Pancreas (tissue), 10 donors: Measurements from ENCODE around the gene LSM7. TPM values are rescaled to one million over a fixed set of nuclear protein-coding genes. Genes with fewer than 3 reads are reported as not detected.

ENCODE experiments used
- ATAC-seq, 4 donors: fragments of 200-7000 bp; cut with Tn5 transposase; one replicate each; pipeline versions ENCODE4 v1.8.0 to v1.9.1; 2020; ENCODE audit warnings: mild to moderate bottlenecking in 4 of 4, moderate library complexity in 4 of 4
- DNase-seq, 6 donors: peaks; one replicate each; pipeline ENCODE4 v3.0.0-alpha.2; 2020
- FAIRE-seq: peaks from 2 replicates; lab custom pipeline; 2012; peaks lifted over from hg19 to GRCh38; lab: Jason Lieb, UNC
- H3K27ac ChIP-seq, 4 donors: fragments of 200-600 bp; sonication (generic); 1 replicate in 3 of 4; 2 replicates in 1 of 4; pipeline versions ENCODE4 v1.5.0 to v1.8.0; 2020
- H3K27me3 ChIP-seq, 4 donors: fragments of 200-600 bp; one replicate each; pipeline ENCODE4 v1.8.0; 2021
- H3K36me3 ChIP-seq, 3 donors: fragments of 200-600 bp; sonication (generic) in 1 of 3; one replicate each; pipeline versions ENCODE4 v1.5.0 to v1.8.0; 2020 to 2021
- H3K4me1 ChIP-seq, 3 donors: fragments of 200-600 bp; one replicate each; pipeline ENCODE4 v1.8.0; 2021
- H3K4me3 ChIP-seq, 4 donors: fragments of 200-600 bp; sonication (generic) in 2 of 4; one replicate each; pipeline versions ENCODE4 v1.5.0 to v1.8.0; 2020 to 2021
- H3K9me3 ChIP-seq, 4 donors: fragments of 200-600 bp; one replicate each; pipeline ENCODE4 v1.8.0; 2021
- CTCF ChIP-seq, 4 donors: fragments of 200-600 bp; sonication (generic) in 3 of 4; IDR thresholded peaks; one replicate each; pipeline versions ENCODE4 v1.5.0 to v1.8.0; 2021; ENCODE audit warnings: antibody characterized with exemption in 4 of 4
- WGBS, 2 donors: extraction: QIAGEN DNeasy Blood & Tissue Kit; methylation state at CpG; one replicate each; pipeline ENCODE4 v1.1.7; 2013; 5-methylcytosine and 5-hydroxymethylcytosine counted together
- intact Hi-C, 3 donors: fragments of 100-400 bp; cut with DNase I; formaldehyde crosslinking; loops; one replicate each; pipeline versions ENCODE4 v1.11.1 to v1.14.2; 2022
- polyA plus RNA-seq, 2 donors: library from polyadenylated mRNA; stranded (reverse); fragments of 200-250 nt; gene quantifications; one replicate each; pipeline ENCODE4 v1.2.3, GENCODE V29; 2013
- total RNA-seq, 6 donors: library from RNA; stranded (reverse); fragmentation: NEBNext Ultra II Directional in 4 of 6; extraction: Animal tissue kit (Norgen Biotek cat#: 25700) in 4 of 6; gene quantifications; one replicate each; pipeline versions ENCODE4 v1.2.1 to v1.2.4, GENCODE V29; 2021 to 2023
- donor health status: healthy with polysubstance abuse.
- donor health status: DM: no; HTN: no; CAD: no; lungs with moderate emphysema.
- donor health status: DM: no; HTN: no; CAD: no.
- donor health status: control.
- donor health status: control.
- donor health status: Bipolar disorder and iron deficiency.
- donor health status: DM: yes; HTN: yes; CAD: no.
- donor health status: DM: no; HTN: no; CAD: no.
- donor health status: DM: no; HTN: no; CAD: no.
- donor health status: DM: yes; HTN: yes; CAD: no.

Gene LSM7
- total and polyA plus RNA-seq, 8 donors, result 18.3 to 170 (median 30.9) TPM

- intact Hi-C loops, result loop anchor here in 2 of 3 donors (5.0 kb wide), 2 partner anchors 110 to 115 kb away; no protein-coding TSS in a partner anchor
- FAIRE-seq (no peak), DNase-seq (no peak), ATAC-seq (no peak)
- Histone ChIP-seq H3K27me3 (no peaks in the 10 kb centered on the region), H3K4me3 (no peak overlapping the region), H3K4me1 (peaks cover 8 to 17% (median 12%) of the 10 kb centered on the region in 3 donors), H3K27ac (no peak overlapping the region), H3K36me3 (peaks cover 0 to 12% (median 0%) of the 10 kb centered on the region in 3 donors), H3K9me3 (no peaks in the 10 kb centered on the region)
- 75 to 78% methylated on average over 8 to 9 of the region's 9 CpGs for WGBS, 2 donors
- TF ChIP-seq CTCF (IDR thresholded peaks at IDR 0.05), result no peak
These were observed 51.2 kb downstream of the LSM7 start for GRCh38 chr19:2277138-2277537.

DNA sequence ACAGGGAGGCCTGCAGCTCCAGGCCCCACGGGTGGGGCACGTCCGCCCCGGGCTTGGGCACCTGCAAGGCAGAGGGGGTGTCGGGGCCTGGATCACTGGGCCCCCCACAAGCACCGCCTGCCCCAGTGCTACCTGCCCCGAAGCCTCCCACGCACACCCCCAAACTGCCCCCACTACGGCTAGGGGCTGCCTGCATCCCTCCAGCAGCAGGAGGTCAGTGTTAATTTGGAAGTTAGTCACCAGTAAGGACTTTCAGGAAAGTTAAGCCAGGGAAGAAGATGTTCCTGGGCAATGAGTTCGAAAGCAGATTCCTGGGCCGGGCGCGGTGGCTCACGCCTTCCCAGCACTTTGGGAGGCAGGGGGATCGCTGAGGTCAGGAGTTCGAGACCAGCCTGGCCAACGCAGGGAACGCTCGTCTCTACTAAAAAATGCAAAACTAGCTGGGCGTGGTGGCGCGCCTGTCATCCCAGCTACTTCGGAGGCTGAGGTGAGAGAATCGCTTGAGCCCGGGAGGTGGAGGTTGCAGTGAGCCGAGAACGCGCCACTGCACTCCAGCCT is 51.9 kb downstream of the LSM7 start:
- no peak for DNase-seq
- Histone ChIP-seq H3K4me3 (no peak overlapping the region), H3K36me3 (peaks cover 0 to 13% (median 5%) of the 10 kb centered on the region in 3 donors), H3K27ac (no peak overlapping the region), H3K4me1 (peaks cover 8 to 22% (median 12%) of the 10 kb centered on the region in 3 donors), H3K9me3 (no peaks in the 10 kb centered on the region), H3K27me3 (no peaks in the 10 kb centered on the region)
- ATAC-seq, result no peak
- TF ChIP-seq CTCF (IDR thresholded peaks at IDR 0.05), result no peak
- intact Hi-C loops, result loop anchor here in 2 of 3 donors (5.0 kb wide), 2 partner anchors 111 to 116 kb away; no protein-coding TSS in a partner anchor
- 93% methylated on average over 28 of the region's 28 CpGs for WGBS, 2 donors
- no peak for FAIRE-seq

DNA sequence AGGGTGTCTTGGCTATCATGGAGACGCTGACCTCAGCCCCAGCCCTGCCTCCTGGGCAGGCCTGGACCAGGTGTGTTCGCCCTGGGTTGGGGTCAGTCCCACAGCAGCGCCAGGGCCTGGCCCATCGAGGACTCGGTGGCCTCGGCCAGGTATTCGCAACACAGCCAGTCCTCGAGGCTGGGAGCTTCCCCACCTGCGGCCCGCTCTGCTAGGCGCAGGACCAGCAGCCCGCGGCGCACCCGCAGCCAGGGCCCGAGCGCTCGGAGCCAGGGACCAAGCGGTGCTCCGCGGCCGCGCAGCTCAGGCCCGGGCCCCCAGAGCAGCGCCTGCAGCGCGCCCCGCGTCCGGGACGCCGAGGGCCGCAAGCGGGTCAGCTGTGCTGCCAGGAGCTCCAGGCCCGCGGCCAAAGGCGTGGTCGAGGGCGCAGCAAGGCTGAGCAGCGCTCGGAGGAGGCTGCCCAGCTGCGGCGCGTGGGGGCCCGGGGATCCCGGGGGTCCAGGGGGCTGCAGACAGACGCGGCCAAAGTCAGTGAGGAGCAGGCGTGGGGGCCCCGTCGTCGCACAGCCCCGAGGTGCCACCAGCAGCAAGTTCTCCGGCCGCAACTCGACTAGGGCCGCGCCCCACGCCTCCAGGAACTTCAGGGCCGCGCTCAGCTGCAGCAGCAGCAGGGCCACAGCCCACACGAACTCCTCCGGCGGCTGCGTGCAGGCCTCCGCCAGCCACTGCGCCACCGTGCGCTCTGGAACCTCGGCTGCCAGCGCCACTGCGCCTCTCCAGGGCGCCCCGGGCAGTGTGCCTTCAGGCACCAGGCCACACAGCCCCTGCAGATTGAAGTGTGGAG is 52.6 kb downstream of the LSM7 start:
- WGBS, 2 donors, result 83 to 85% methylated on average over 73 to 74 of the region's 74 CpGs
- H3K4me1 ChIP-seq, result peaks cover 8 to 22% (median 12%) of the 10 kb centered on the region in 3 donors
- H3K27me3 ChIP-seq, result no peaks in the 10 kb centered on the region
- no peak overlapping the region for H3K4me3 ChIP-seq
- peaks cover 0 to 13% (median 5%) of the 10 kb centered on the region in 3 donors for H3K36me3 ChIP-seq
- TF ChIP-seq CTCF (IDR thresholded peaks at IDR 0.05), result no peak
- H3K9me3 ChIP-seq, result no peaks in the 10 kb centered on the region
- ATAC-seq (no peak), DNase-seq (no peak), FAIRE-seq (no peak)
- H3K27ac ChIP-seq, result no peak overlapping the region
- intact Hi-C loops, result loop anchor here in 2 of 3 donors (5.0 kb wide), 2 partner anchors 111 to 116 kb away; no protein-coding TSS in a partner anchor

GRCh38 chr19:2274931-2275535 is 53.4 kb downstream of the LSM7 start:
- 56 to 59% methylated on average over 16 of the region's 16 CpGs for WGBS, 2 donors
- ATAC-seq, result peak in 3 of 4 donors; percentile 24 to 53 (median 29)
- Histone ChIP-seq H3K27ac (no peak overlapping the region), H3K36me3 (peaks cover 0 to 13% (median 5%) of the 10 kb centered on the region in 3 donors), H3K4me3 (no peak overlapping the region), H3K27me3 (no peaks in the 10 kb centered on the region), H3K4me1 (peaks cover 8 to 18% (median 12%) of the 10 kb centered on the region in 3 donors), H3K9me3 (no peaks in the 10 kb centered on the region)
- intact Hi-C loops, result loop anchor here in 2 of 3 donors (5.0 kb wide), 3 partner anchors 38 to 117 kb away; partner anchors contain the start of genes PLEKHJ1 (in 1 of the 2) and SF3A2 (in 1 of the 2)
- DNase-seq, result peak in 4 of 6 donors; percentile 50 to 67 (median 62)
- FAIRE-seq, result no peak
- TF ChIP-seq CTCF (IDR thresholded peaks at IDR 0.05), result peak in 2 of 4 donors; percentile 16 to 28
